Inflammatory macrophage treated with lipopolysaccharide for 1 hour (primary cell): ENCODE measurements around the gene ROS1.
"Not testable (repeated sequence)": the region's sequence is repeated elsewhere in the genome, so short reads cannot be mapped to it uniquely, and the experiment has no call there.

ENCODE experiments used
- DNase-seq, 2 donors: peaks; one replicate each; pipeline ENCODE4 v3.0.0-alpha.2; 2020 to 2022

The ROS1 gene

DNA sequence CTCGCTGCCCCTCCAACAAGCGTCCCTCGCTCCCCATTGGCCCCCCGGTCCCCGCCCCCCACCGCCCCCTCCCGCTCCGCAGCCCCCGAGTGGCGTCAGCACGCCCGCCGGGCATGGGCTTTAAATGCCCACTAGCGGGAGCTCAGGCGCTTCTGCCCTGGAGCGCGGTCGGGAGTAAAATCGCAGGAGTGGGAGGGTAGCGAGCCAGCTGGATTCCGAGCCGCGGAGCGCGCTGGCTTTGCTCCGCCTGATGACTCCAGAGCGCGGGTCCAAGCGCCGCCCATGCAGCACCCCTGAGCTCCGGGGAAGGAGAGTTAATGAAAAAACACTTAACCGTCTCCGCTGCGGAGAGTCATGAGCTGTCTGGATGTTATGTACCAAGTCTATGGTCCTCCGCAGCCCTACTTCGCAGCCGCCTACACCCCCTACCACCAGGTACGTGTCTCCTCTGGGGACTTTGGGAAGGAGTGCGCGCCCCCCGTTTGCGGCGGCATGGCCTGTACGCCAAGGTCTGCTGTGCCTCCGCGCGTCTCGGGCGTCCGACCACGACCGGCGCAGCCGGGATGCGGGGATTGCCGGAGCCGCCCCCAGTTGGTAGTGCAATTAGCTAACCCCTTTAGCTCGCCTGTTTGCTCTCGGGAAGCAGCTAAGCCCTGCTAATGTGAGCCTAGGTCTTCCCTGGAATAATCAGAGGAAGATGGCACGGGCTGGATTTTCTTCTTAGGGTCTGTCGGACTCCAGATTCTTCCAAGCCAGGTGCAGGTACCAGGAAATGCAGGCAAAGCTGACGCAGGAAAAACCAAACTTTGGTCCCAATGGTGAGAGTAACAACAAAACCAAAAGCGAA is 160.1 kb downstream of the ROS1 start, which contains the start of gene VGLL2:
Gene VGLL2 (plus strand): TSS at position 149 of the 847 bp plus-strand sequence. CDS start 206 bp downstream, at position 355.
- DNase-seq = no peak

DNA sequence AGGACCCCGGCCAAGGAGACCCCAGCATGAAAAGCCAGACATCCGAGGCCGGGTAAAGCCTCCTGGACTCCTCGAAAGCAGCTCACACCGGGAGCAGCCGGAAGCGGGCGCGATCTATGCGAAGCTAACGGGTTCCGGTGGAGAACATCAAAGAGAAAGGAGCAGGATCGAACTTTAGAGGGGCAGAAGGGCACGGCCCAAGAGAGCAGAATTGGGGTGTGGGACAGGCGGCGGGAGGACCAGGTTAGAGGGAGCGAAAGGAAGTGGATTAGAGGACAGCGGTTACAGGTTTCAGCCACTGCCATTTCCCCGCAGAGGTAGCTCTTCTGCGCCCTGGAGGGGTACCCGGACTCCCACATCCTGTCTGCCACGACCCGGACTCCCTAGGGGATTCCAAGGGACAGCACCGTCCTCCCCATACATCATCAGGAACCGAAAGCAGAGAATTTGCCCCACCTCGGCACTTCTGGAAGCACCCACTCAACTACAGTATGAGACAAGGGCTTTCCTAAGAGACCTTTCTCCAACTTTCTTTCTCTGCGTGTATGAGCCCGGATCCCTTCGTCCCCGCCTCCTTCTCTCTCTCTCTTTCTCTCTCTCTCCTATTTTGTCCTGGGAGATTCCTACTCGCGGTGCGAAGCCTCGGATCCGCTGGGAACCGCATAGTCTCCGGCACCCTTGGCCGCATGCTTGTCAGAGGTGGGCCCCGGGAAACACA is 160.9 kb downstream of the ROS1 start:
- peak in 1 of 2 donors; percentile 26 for DNase-seq

GRCh38 chr6:117264369-117264691 is 161.4 kb downstream of the ROS1 start:
- DNase-seq = no peak

GRCh38 chr6:117263353-117263927 is 162.3 kb downstream of the ROS1 start:
- no peak for DNase-seq

DNA sequence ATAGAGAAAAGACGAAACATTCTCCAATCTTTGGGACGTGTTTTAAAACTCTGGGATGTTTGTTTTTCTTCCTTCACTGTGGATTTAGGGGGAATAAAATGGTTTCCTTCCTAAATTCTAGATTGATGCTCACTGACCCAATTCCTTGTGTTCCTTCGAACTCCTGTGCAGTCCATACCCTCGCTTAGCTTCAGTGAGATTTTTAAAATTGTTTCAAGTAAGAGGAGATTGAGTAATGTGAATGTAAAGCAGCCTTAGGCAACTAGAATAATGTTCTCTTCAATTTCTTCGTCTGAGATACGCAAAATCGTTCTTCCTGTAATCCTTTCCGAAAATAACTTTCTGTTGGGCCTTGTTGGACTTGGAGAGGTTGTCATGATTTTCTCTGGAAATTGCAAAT is 162.9 kb downstream of the ROS1 start:
- DNase-seq = no peak

DNA sequence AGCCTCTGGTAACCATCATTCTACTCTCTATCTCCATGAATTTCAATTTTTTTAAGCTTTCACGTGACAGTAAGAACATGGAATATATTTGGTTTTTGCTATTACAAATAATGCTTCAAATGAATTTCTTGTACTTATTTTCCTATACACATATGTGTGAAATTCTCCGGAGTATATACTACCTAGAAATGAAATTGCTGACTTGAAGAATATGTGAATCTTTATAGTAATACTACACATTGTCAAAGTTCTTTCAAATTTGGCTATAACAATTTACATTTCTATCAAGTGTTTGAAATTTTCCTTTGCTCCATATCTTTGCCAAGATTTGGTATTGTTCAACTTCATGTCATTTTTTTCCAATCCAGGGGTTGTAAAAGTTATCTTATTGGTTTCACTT is 172.0 kb downstream of the ROS1 start:
- DNase-seq = no peak

GRCh38 chr6:117244979-117245378 is 180.8 kb downstream of the ROS1 start:
- DNase-seq = not testable (repeated sequence)

GRCh38 chr6:117244571-117244970 is 181.2 kb downstream of the ROS1 start:
- DNase-seq = not testable (repeated sequence)
